Neural progenitor cell (in vitro differentiated cells): ENCODE results near the gene PPCDC. TPM values are rescaled to one million over a fixed set of nuclear protein-coding genes. Genes with fewer than 3 reads are reported as not detected.

Source experiments
- DNase-seq: peaks from one replicate; pipeline ENCODE4 v3.0.0-alpha.2; 2016; ENCODE audit warnings: low spot score
- H2AFZ ChIP-seq: fragments of 200-600 bp; sonication (generic); replicated peaks from 2 replicates; pipeline ENCODE4 v1.6.1; 2016; ENCODE audit warnings: antibody characterized with exemption
- H3F3A ChIP-seq: fragments of 200-600 bp; sonication (generic); 2 replicates; pipeline ENCODE4 v1.6.1; 2016; ENCODE audit warnings: antibody characterized with exemption, low read depth
- H3K27ac ChIP-seq: fragments of 200-600 bp; sonication (generic); 2 replicates; pipeline ENCODE4 v1.5.1; 2016; ENCODE audit warnings: mild to moderate bottlenecking
- H3K27me3 ChIP-seq: fragments of 200-600 bp; sonication (generic); 2 replicates; pipeline ENCODE4 v1.6.1; 2016; ENCODE audit warnings: mild to moderate bottlenecking, moderate library complexity
- H3K36me3 ChIP-seq: fragments of 200-600 bp; sonication (generic); 2 replicates; pipeline ENCODE4 v1.5.1; 2016
- H3K4me1 ChIP-seq: fragments of 200-600 bp; sonication (generic); 2 replicates; pipeline ENCODE4 v1.6.1; 2016; ENCODE audit warnings: mixed run types
- H3K4me2 ChIP-seq: fragments of 200-600 bp; sonication (generic); 2 replicates; pipeline ENCODE4 v1.6.1; 2016
- H3K4me3 ChIP-seq: fragments of 200-600 bp; sonication (generic); 2 replicates; pipeline ENCODE4 v1.5.1; 2016
- H3K79me2 ChIP-seq: fragments of 200-600 bp; sonication (generic); 2 replicates; pipeline ENCODE4 v1.6.1; 2016; ENCODE audit warnings: low read depth
- H3K9ac ChIP-seq: fragments of 200-600 bp; sonication (generic); 2 replicates; pipeline ENCODE4 v1.6.1; 2016
- H3K9me3 ChIP-seq: fragments of 200-600 bp; sonication (generic); 2 replicates; pipeline ENCODE4 v1.5.1; 2016; ENCODE audit warnings: low read depth
- H4K20me1 ChIP-seq: fragments of 200-600 bp; sonication (generic); 2 replicates; pipeline ENCODE4 v1.6.1; 2016; ENCODE audit warnings: low read depth
- H3K27ac Mint-ChIP-seq: 3 replicates; pipeline ENCODE4 v1.8.0; 2021; ENCODE audit warnings: mixed read lengths
- H3K27me3 Mint-ChIP-seq: 2 replicates; pipeline ENCODE4 v1.8.0; 2022; ENCODE audit warnings: low read depth, mild to moderate bottlenecking, inconsistent platforms, moderate library complexity, mixed read lengths; ENCODE audit not compliant: insufficient read depth
- H3K36me3 Mint-ChIP-seq: 3 replicates; pipeline ENCODE4 v1.8.0; 2021; ENCODE audit warnings: mixed read lengths
- H3K4me1 Mint-ChIP-seq: 3 replicates; pipeline ENCODE4 v1.8.0; 2021; ENCODE audit warnings: mixed read lengths
- H3K4me3 Mint-ChIP-seq: 3 replicates; pipeline ENCODE4 v1.8.0; 2021; ENCODE audit warnings: mild to moderate bottlenecking, moderate library complexity, mixed read lengths
- H3K9me3 Mint-ChIP-seq: 3 replicates; pipeline ENCODE4 v1.8.0; 2020; ENCODE audit warnings: mixed read lengths
- CTCF ChIP-seq: fragments of 200-600 bp; sonication (generic); IDR thresholded peaks from 2 replicates; pipeline ENCODE4 v1.5.1; 2017; ENCODE audit warnings: antibody characterized with exemption, mild to moderate bottlenecking
- EZH2 ChIP-seq: fragments of 200-600 bp; sonication (generic); IDR thresholded peaks from 2 replicates; pipeline ENCODE4 v1.6.1; 2017; ENCODE audit warnings: antibody characterized with exemption, mild to moderate bottlenecking, moderate library complexity
- EZH2phosphoT487 ChIP-seq: fragments of 200-600 bp; sonication (generic); IDR thresholded peaks from 2 replicates; pipeline ENCODE4 v1.6.1; 2017; ENCODE audit warnings: antibody characterized with exemption
- total RNA-seq: library from RNA; depleted of rRNA; stranded (reverse); fragments of >200 nt; gene quantifications from 2 replicates; pipeline ENCODE4 v1.2.3, GENCODE V29; 2015; ENCODE audit warnings: low replicate concordance

Gene PPCDC
- total RNA-seq, 1 donor from 2014 or later, result 15.8 TPM

- peaks cover 2% of the 10 kb centered on the region for H3K27me3 Mint-ChIP-seq
- Histone ChIP-seq H3K79me2 (no peaks in the 10 kb centered on the region), H3K9ac (no peak overlapping the region), H3K9me3 (no peaks in the 10 kb centered on the region), H3K27me3 (no peaks in the 10 kb centered on the region), H4K20me1 (no peaks in the 10 kb centered on the region), H3K4me3 (no peak overlapping the region), H3F3A (peaks cover 2% of the 10 kb centered on the region), H3K27ac (no peak overlapping the region), H2AFZ (no peak overlapping the region), H3K4me1 (no peaks in the 10 kb centered on the region), H3K4me2 (no peak overlapping the region), H3K36me3 (no peaks in the 10 kb centered on the region)
- TF ChIP-seq CTCF (no peak), EZH2phosphoT487 (no peak), EZH2 (no peak)
- no peak overlapping the region for H3K4me3 Mint-ChIP-seq
- no peak for DNase-seq
- no peaks in the 10 kb centered on the region for H3K9me3 Mint-ChIP-seq
- peak overlapping the region; percentile 2 for H3K27ac Mint-ChIP-seq
- H3K4me1 Mint-ChIP-seq, result peaks cover 6% of the 10 kb centered on the region
- peaks cover 6% of the 10 kb centered on the region for H3K36me3 Mint-ChIP-seq
Measured at GRCh38 chr15:75056036-75056435, 32.6 kb downstream of the PPCDC start.

- no peaks in the 10 kb centered on the region for H3K9me3 Mint-ChIP-seq
- no peak for DNase-seq
- no peak for TF ChIP-seq EZH2
- TF ChIP-seq EZH2phosphoT487, result no peak
- TF ChIP-seq CTCF, result no peak
- H3K27ac ChIP-seq, result no peak overlapping the region
- no peaks in the 10 kb centered on the region for H3K79me2 ChIP-seq
- peaks cover 4% of the 10 kb centered on the region for H3K27me3 Mint-ChIP-seq
- no peak overlapping the region for H3K4me3 ChIP-seq
- H3K9ac ChIP-seq, result no peak overlapping the region
- H2AFZ ChIP-seq, result no peak overlapping the region
- no peaks in the 10 kb centered on the region for H4K20me1 ChIP-seq
- H3K9me3 ChIP-seq, result no peaks in the 10 kb centered on the region
- H3K27ac Mint-ChIP-seq, result no peak overlapping the region
- no peak overlapping the region for H3K4me3 Mint-ChIP-seq
- H3K27me3 ChIP-seq, result no peaks in the 10 kb centered on the region
- H3K36me3 ChIP-seq, result no peaks in the 10 kb centered on the region
- H3K36me3 Mint-ChIP-seq, result peaks cover 5% of the 10 kb centered on the region
- no peaks in the 10 kb centered on the region for H3K4me1 ChIP-seq
- H3K4me1 Mint-ChIP-seq, result peaks cover 11% of the 10 kb centered on the region
- peaks cover 5% of the 10 kb centered on the region for H3F3A ChIP-seq
- no peak overlapping the region for H3K4me2 ChIP-seq
Measured at GRCh38 chr15:75058127-75058905, 34.9 kb downstream of the PPCDC start.

GRCh38 chr15:75059607-75060006, 36.2 kb downstream of the PPCDC start:
- TF ChIP-seq EZH2 (no peak), CTCF (no peak), EZH2phosphoT487 (no peak)
- Histone ChIP-seq H3K9me3 (no peaks in the 10 kb centered on the region), H3K79me2 (no peaks in the 10 kb centered on the region), H3K4me1 (no peaks in the 10 kb centered on the region), H3K27me3 (no peaks in the 10 kb centered on the region), H3K4me2 (no peak overlapping the region), H3K36me3 (no peaks in the 10 kb centered on the region), H4K20me1 (no peaks in the 10 kb centered on the region), H3F3A (peaks cover 5% of the 10 kb centered on the region), H2AFZ (no peak overlapping the region), H3K27ac (no peak overlapping the region), H3K9ac (no peak overlapping the region), H3K4me3 (no peak overlapping the region)
- peaks cover 14% of the 10 kb centered on the region for H3K4me1 Mint-ChIP-seq
- no peak for DNase-seq
- peaks cover 4% of the 10 kb centered on the region for H3K27me3 Mint-ChIP-seq
- H3K9me3 Mint-ChIP-seq, result no peaks in the 10 kb centered on the region
- peaks cover 5% of the 10 kb centered on the region for H3K36me3 Mint-ChIP-seq
- no peak overlapping the region for H3K27ac Mint-ChIP-seq
- no peak overlapping the region for H3K4me3 Mint-ChIP-seq
